HG03521 (cell line): ENCODE data around the gene ADAMTSL1.

Experiments used
- ATAC-seq: cut with Tn5 transposase; IDR thresholded peaks from one replicate; pipeline ENCODE4 v1.9.1; 2021; ENCODE audit warnings: mild to moderate bottlenecking, moderate library complexity; ENCODE audit not compliant: unreplicated experiment

The ADAMTSL1 gene

GRCh38 chr9:18495065-18495464 lies 21.1 kb downstream of the ADAMTSL1 start:
- ATAC-seq: no peak

- ATAC-seq: no peak
These were observed 22.5 kb downstream of the ADAMTSL1 start for GRCh38 chr9:18496256-18497000.

- no peak for ATAC-seq
These were observed 25.1 kb downstream of the ADAMTSL1 start for GRCh38 chr9:18499062-18499461.

- ATAC-seq: no peak
These were observed 26.0 kb downstream of the ADAMTSL1 start for GRCh38 chr9:18499980-18500379.

GRCh38 chr9:18500451-18500850 lies 26.5 kb downstream of the ADAMTSL1 start:
- ATAC-seq: no peak

GRCh38 chr9:18501949-18502348 lies 28.0 kb downstream of the ADAMTSL1 start:
- no peak for ATAC-seq

GRCh38 chr9:18502546-18502945 lies 28.6 kb downstream of the ADAMTSL1 start:
- ATAC-seq: no peak

GRCh38 chr9:18504707-18505106 lies 30.8 kb downstream of the ADAMTSL1 start:
- no peak for ATAC-seq

GRCh38 chr9:18507151-18507550 lies 33.2 kb downstream of the ADAMTSL1 start:
- ATAC-seq: no peak

GRCh38 chr9:18516514-18516913 lies 42.6 kb downstream of the ADAMTSL1 start:
- no peak for ATAC-seq

GRCh38 chr9:18516965-18517364 lies 43.0 kb downstream of the ADAMTSL1 start:
- no peak for ATAC-seq

GRCh38 chr9:18520416-18521047 lies 46.6 kb downstream of the ADAMTSL1 start:
- no peak for ATAC-seq

- no peak for ATAC-seq
These were observed 52.7 kb downstream of the ADAMTSL1 start for GRCh38 chr9:18526685-18527084.

- no peak for ATAC-seq
These were observed 57.4 kb downstream of the ADAMTSL1 start for GRCh38 chr9:18531136-18532065.

- no peak for ATAC-seq
These were observed 60.7 kb downstream of the ADAMTSL1 start for GRCh38 chr9:18534611-18535010.

GRCh38 chr9:18536554-18536953 lies 62.6 kb downstream of the ADAMTSL1 start:
- no peak for ATAC-seq

GRCh38 chr9:18539203-18539693 lies 65.3 kb downstream of the ADAMTSL1 start:
- ATAC-seq: no peak

GRCh38 chr9:18542837-18543405 lies 69.0 kb downstream of the ADAMTSL1 start:
- ATAC-seq: no peak

GRCh38 chr9:18543406-18544192 lies 69.6 kb downstream of the ADAMTSL1 start:
- ATAC-seq: no peak

GRCh38 chr9:18544456-18544855 lies 70.5 kb downstream of the ADAMTSL1 start:
- ATAC-seq: no peak
